ENCODE data around the gene AMBP.

- no peak for TF ChIP-seq POLR2A (IDR thresholded peaks at IDR 0.05)
- TF ChIP-seq CTCF (IDR thresholded peaks at IDR 0.05 in 8 of 11, conservative IDR thresholded peaks at IDR 0.05 in 3 of 11): no peak
These were observed 15.8 kb upstream of the AMBP start for GRCh38 chr9:114093761-114094505.

Measured in spleen (tissue), 7 donors.